Mucosa of gallbladder (tissue), 1 donor: ENCODE results near the gene TBCK. TPM values are rescaled to one million over a fixed set of nuclear protein-coding genes. Genes with fewer than 3 reads are reported as not detected.

Experiments used
- DNase-seq: peaks from one replicate; pipeline ENCODE4 v3.0.0-alpha.2; 2020; ENCODE audit warnings: low spot score
- total RNA-seq: library from RNA; stranded (reverse); gene quantifications from one replicate; pipeline ENCODE4 v1.2.1, GENCODE V29; 2021
- donor health status: DM: no; HTN: no; CAD: no.

The TBCK gene
- total RNA-seq, 1 donor from 2014 or later: 70.6 TPM

GRCh38 chr4:105992641-105993305 lies 323.2 kb downstream of the TBCK start:
- no peak for DNase-seq

GRCh38 chr4:105991726-105992125 lies 324.3 kb downstream of the TBCK start:
- no peak for DNase-seq

Other genes starting within 250 kb of the TBCK start
- 46.0 TPM for gene AIMP1, start 341 bp upstream of the TBCK start, total RNA-seq
- gene GIMD1, start 52.6 kb upstream of the TBCK start, total RNA-seq: 34.1 TPM